RWPE1 (cell line): ENCODE data around the gene ITM2B.
"Not testable (repeated sequence)": the region's sequence is repeated elsewhere in the genome, so short reads cannot be mapped to it uniquely, and the experiment has no call there.

Experiments used
- CTCF ChIA-PET: fragments of 350-600 bp; sonication (Branson Sonifier 250); formaldehyde crosslinking; extraction: SDS; loops from one replicate; lab custom pipeline; 2021; lab: Yijun Ruan, JAX
- POLR2A ChIA-PET: fragments of 400-600 bp; formaldehyde crosslinking; extraction: SDS; loops from one replicate; lab custom pipeline; 2020; ENCODE audit warnings: antibody characterized with exemption; ENCODE audit not compliant: low non-redundant PET; lab: Yijun Ruan, JAX
- DNase-seq: peaks from one replicate; pipeline ENCODE4 v3.0.0; 2012; ENCODE audit warnings: low spot score
- H3K27ac ChIP-seq: fragments of 450-650 bp; 2 replicates; pipeline ENCODE4 v1.5.1; 2017
- TF ChIP-seq, protein P1 (sequence below): fragments of 450-650 bp; conservative IDR thresholded peaks from 2 replicates; pipeline ENCODE4 v1.5.1; 2017; ENCODE audit warnings: low read depth, mild to moderate bottlenecking

The ITM2B gene

DNA sequence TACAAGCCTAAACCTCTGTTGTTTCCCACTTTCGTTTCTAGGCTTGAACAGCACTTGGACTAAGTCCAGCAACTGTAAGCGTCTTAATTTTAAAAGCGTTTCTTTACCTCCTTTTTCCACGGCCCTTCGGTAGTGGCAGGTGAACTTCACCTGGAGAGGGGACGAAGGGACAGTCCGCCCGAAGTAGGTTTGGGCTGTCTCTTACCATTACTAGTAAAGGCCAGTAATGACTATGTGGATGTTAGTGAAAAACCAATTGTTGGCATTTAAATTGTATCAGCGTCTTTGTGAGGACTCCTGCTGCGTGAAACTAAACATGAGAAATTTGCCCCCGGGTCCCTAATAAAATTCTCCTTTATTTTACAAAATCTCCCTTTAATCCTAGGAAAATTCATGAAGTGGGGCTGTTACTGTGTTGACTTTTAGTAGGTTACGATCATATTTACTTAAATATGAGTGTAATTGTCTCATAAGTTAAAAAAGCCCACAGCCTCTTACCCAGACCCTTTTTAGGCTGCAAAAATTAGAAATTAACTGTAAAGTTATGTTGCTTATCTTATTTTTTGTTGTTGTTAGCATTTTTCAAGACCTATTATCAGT is 983 bp downstream of the ITM2B start:
- peak overlapping the region; percentile 91 for H3K27ac ChIP-seq
- TF ChIP-seq, protein P1, sequence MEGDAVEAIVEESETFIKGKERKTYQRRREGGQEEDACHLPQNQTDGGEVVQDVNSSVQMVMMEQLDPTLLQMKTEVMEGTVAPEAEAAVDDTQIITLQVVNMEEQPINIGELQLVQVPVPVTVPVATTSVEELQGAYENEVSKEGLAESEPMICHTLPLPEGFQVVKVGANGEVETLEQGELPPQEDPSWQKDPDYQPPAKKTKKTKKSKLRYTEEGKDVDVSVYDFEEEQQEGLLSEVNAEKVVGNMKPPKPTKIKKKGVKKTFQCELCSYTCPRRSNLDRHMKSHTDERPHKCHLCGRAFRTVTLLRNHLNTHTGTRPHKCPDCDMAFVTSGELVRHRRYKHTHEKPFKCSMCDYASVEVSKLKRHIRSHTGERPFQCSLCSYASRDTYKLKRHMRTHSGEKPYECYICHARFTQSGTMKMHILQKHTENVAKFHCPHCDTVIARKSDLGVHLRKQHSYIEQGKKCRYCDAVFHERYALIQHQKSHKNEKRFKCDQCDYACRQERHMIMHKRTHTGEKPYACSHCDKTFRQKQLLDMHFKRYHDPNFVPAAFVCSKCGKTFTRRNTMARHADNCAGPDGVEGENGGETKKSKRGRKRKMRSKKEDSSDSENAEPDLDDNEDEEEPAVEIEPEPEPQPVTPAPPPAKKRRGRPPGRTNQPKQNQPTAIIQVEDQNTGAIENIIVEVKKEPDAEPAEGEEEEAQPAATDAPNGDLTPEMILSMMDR: no peak
- ChIA-PET POLR2A (no interaction called here), CTCF (interaction anchor here (1.0 to 1.9 kb wide), 3 partner anchors 108 to 139 kb away, joined by 3 to 16 read pairs (median 6); partner anchors contain the start of gene MED4)
- no peak for DNase-seq

DNA sequence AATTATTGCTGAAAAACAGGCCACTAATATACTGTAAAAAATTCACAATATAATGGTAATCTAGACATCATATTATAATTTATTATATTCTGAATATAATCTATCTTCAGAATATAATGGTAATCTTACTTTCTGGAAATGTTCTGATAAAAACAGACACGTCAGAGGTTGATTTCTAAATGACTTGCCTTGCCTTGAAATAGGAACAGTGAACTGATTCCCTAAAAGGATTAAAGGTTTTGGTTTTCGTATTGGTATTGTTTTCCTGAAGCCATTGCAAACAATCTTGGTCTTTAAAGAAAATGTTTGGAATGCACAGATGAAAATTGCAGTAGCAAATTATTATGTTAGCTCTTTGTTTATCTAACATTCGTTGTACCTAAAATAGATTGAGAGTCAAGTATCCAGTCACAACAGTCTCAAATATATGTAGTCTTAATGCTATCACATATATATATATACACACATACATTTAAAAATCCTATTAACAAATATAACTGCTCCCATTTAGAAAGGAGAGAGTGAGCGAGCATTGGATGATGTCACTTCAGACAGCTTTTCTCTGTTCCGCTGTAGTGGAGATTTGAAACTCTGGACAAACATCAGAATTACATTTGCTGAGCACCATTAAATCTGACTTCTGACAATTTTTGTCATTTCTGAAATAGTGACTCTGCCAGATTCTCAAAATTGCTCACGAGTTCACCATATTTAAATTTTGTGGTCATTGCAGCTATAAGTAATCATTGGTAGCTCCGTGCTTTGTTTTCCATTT is 1.7 kb downstream of the ITM2B start:
- CTCF ChIA-PET: interaction anchor here (1.0 to 1.7 kb wide), 2 partner anchors 108 to 140 kb away, joined by 3 to 16 read pairs; partner anchors contain the start of gene MED4
- DNase-seq: no peak
- TF ChIP-seq, protein P1: no peak
- no peak overlapping the region for H3K27ac ChIP-seq
- POLR2A ChIA-PET: interaction anchor here (0.9 to 1.1 kb wide), 2 partner anchors 108 to 345 kb away, joined by 3 read pairs; no protein-coding TSS in a partner anchor

GRCh38 chr13:48235341-48236135 is 2.5 kb downstream of the ITM2B start:
- H3K27ac ChIP-seq: no peak overlapping the region
- ChIA-PET POLR2A (interaction anchor here (0.7 to 1.1 kb wide), 3 partner anchors 69 to 345 kb away, joined by 3 to 5 read pairs (median 3); no protein-coding TSS in a partner anchor), CTCF (interaction anchor here (0.5 to 1.7 kb wide), 3 partner anchors 100 to 141 kb away, joined by 3 to 16 read pairs (median 3); partner anchors contain the start of gene MED4)
- TF ChIP-seq, protein P1: no peak
- no peak for DNase-seq

DNA sequence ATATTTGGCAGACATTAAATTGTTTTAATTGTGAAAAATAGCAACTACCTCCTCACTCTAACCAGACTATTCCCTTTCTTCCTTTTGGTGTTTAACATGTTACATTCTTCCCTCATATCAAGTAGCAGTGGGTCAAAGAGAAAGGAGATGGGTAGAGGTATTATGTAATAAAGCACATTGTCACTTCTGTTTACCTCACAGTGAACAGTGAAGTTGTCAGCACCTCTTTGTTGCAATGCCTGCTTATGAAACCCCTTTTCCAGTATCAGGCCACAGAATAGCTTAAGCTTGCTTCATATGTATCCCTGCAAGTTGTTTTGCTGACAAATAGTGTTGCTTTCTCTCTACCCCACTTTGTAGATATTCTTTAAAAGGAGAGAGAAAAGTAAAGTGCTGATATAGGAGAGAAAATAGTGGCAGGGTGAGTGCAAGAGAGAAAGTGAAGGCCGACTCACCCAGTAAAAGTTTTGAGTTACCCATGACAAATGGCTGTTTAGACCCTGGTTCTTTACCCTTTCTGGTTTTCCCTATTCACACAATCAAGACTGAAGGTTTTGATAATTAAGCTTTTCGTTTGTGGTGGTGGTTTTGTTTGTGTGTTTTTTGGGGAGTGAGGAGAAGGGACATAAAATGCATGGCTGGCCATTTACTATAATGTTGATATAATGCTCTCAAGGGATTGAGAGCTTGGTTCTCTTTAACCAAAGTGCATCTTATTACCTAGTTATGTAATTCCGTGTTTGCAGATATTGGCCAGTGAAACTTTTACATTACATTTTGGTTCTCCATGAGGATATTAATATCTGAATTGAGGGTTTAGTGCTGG is 3.7 kb downstream of the ITM2B start:
- CTCF ChIA-PET: interaction anchor here (0.6 kb wide), 2 partner anchors 143 to 197 kb away, joined by 3 read pairs; no protein-coding TSS in a partner anchor

GRCh38 chr13:48239369-48239768 is 6.4 kb downstream of the ITM2B start:
- 0 out of 2 replicates have a peak overlapping the region, but pooled peaks have one; percentile 12 for H3K27ac ChIP-seq
- DNase-seq, POLR2A ChIA-PET: not testable (repeated sequence)
- CTCF ChIA-PET: interaction anchor here (0.6 kb wide), 1 partner anchor 1379 kb away, joined by 4 read pairs; no protein-coding TSS in a partner anchor

More for the DNA sequence above, 3.7 kb downstream of the ITM2B start:
- no peak overlapping the region for H3K27ac ChIP-seq
- DNase-seq: no peak
- TF ChIP-seq, protein P1: no peak
- POLR2A ChIA-PET: no interaction called here

DNA sequence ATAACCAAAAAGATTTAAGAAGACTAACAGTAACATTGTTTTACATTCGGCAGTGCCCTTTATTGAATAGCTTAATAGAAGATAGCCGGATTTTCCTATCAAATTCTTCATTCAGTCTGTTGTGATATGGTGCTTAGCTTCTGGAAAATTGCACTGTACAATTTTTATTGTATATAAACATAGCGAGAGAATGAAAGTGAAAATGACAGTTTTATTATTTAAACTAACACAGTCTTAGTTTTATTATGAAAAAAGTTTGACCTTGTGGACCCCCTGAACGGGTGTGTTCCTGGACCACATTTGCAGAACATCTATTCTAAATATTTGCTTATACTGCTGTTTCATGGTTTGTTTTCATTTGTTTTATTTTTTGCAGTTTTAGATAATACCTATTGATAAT is 8.6 kb downstream of the ITM2B start:
- CTCF ChIA-PET: interaction anchor here (0.6 kb wide), 1 partner anchor 604 kb away, joined by 3 read pairs; no protein-coding TSS in a partner anchor
- TF ChIP-seq, protein P1: no peak

More for the DNA sequence above, 8.6 kb downstream of the ITM2B start:
- POLR2A ChIA-PET: no interaction called here
- no peak overlapping the region for H3K27ac ChIP-seq
- no peak for DNase-seq
